IMR-90 (cell line): ENCODE results near the gene SRPK3. TPM values are rescaled to one million over a fixed set of nuclear protein-coding genes. Genes with fewer than 3 reads are reported as not detected.

ENCODE experiments used
- ATAC-seq: fragments of 200-7000 bp; cut with Tn5 transposase; 2 replicates; pipeline ENCODE4 v1.9.1; 2020; ENCODE audit warnings: low read depth, mild to moderate bottlenecking, moderate library complexity
- BruUV-seq: library from RNA; stranded (reverse); fragments of 400-500 nt; replicated peaks from 2 replicates; lab custom pipeline; 2021; lab: Mats Ljungman, UMichigan
- CTCF ChIA-PET: fragments of 300-600 bp; formaldehyde crosslinking; extraction: SDS; loops from one replicate; lab custom pipeline; 2021; ENCODE audit warnings: antibody characterized with exemption; lab: Yijun Ruan, JAX
- POLR2A ChIA-PET: fragments of 300-600 bp; sonication (Branson Sonifier 250); formaldehyde crosslinking; loops from one replicate; lab custom pipeline; 2022; ENCODE audit warnings: antibody characterized with exemption; ENCODE audit not compliant: unreplicated experiment; lab: Charles Lee
- DNase-seq: peaks from one replicate; pipeline ENCODE4 v3.0.0; 2013
- H2AFZ ChIP-seq: replicated peaks from 2 replicates; pipeline ENCODE3; 2013; ENCODE audit warnings: low read length, mild to moderate bottlenecking; ENCODE audit not compliant: poor library complexity
- H2AK5ac ChIP-seq: 2 replicates; pipeline ENCODE4 v1.6.1; 2013; ENCODE audit warnings: low read depth, low read length, inconsistent platforms
- H2AK9ac ChIP-seq: replicated peaks from 2 replicates; pipeline ENCODE3; 2013; ENCODE audit warnings: mild to moderate bottlenecking, low read depth, low read length, moderate library complexity; ENCODE audit not compliant: poor library complexity
- H2BK120ac ChIP-seq: 2 replicates; pipeline ENCODE4 v1.6.1; 2013; ENCODE audit warnings: low read depth, low read length, inconsistent platforms
- H2BK15ac ChIP-seq: 3 replicates; pipeline ENCODE4 v1.6.1; 2013; ENCODE audit warnings: low read depth, low read length, inconsistent platforms
- H2BK20ac ChIP-seq: 2 replicates; pipeline ENCODE4 v1.6.1; 2013; ENCODE audit warnings: low read depth, mild to moderate bottlenecking, inconsistent platforms, low read length, moderate library complexity
- H2BK5ac ChIP-seq: 2 replicates; pipeline ENCODE4 v1.6.1; 2013; ENCODE audit warnings: mild to moderate bottlenecking, low read depth, low read length, inconsistent platforms; ENCODE audit not compliant: poor library complexity, severe bottlenecking
- H3K14ac ChIP-seq: replicated peaks from 2 replicates; pipeline ENCODE4 v1.6.1; 2013; ENCODE audit warnings: low read depth, low read length, inconsistent platforms
- H3K18ac ChIP-seq: 2 replicates; pipeline ENCODE4 v1.6.1; 2013; ENCODE audit warnings: low read depth, low read length, control low read depth
- H3K23ac ChIP-seq: 2 replicates; pipeline ENCODE4 v1.6.1; 2013; ENCODE audit warnings: low read depth, low read length, inconsistent platforms
- H3K27ac ChIP-seq: 2 replicates; pipeline ENCODE4 v1.5.1; 2013; ENCODE audit warnings: mild to moderate bottlenecking, control low read depth, low read length; ENCODE audit not compliant: insufficient read depth
- H3K27me3 ChIP-seq: 2 replicates; pipeline ENCODE4 v1.6.1; 2013; ENCODE audit warnings: low read length; ENCODE audit not compliant: control insufficient read depth, insufficient read depth
- H3K36me3 ChIP-seq: 2 replicates; pipeline ENCODE4 v1.6.1; 2013; ENCODE audit warnings: low read length, mixed read lengths; ENCODE audit not compliant: control insufficient read depth, insufficient read depth
- H3K4ac ChIP-seq: 2 replicates; pipeline ENCODE4 v1.6.1; 2013; ENCODE audit warnings: low read depth, low read length, inconsistent platforms
- H3K4me1 ChIP-seq: 2 replicates; pipeline ENCODE4 v1.6.1; 2013; ENCODE audit warnings: low read length, mixed read lengths; ENCODE audit not compliant: control insufficient read depth, insufficient read depth
- H3K4me2 ChIP-seq: 2 replicates; pipeline ENCODE4 v1.6.1; 2013; ENCODE audit warnings: low read depth, mild to moderate bottlenecking, control low read depth, low read length, moderate library complexity
- H3K4me3 ChIP-seq: 2 replicates; pipeline ENCODE4 v1.5.1; 2013; ENCODE audit warnings: low read depth, mild to moderate bottlenecking, control low read depth, low read length, moderate library complexity; ENCODE audit not compliant: insufficient read depth
- H3K56ac ChIP-seq: 2 replicates; pipeline ENCODE4 v1.6.1; 2013; ENCODE audit warnings: low read length, inconsistent platforms; ENCODE audit not compliant: insufficient read depth; ENCODE audit errors: extremely low read depth
- H3K79me1 ChIP-seq, 2 experiments: 2 replicates each; pipeline ENCODE4 v1.6.1; 2013; ENCODE audit warnings: low read length in 2 of 2, inconsistent platforms in 1 of 2, low read depth in 1 of 2
- H3K9ac ChIP-seq: 2 replicates; pipeline ENCODE4 v1.6.1; 2013; ENCODE audit warnings: low read depth, low read length, control low read depth
- H3K9me1 ChIP-seq: 2 replicates; pipeline ENCODE4 v1.6.1; 2013; ENCODE audit warnings: low read length, inconsistent platforms; ENCODE audit not compliant: insufficient read depth
- H3K9me3 ChIP-seq: 2 replicates; pipeline ENCODE4 v1.6.1; 2013; ENCODE audit warnings: low read length; ENCODE audit not compliant: control insufficient read depth, insufficient read depth
- H4K20me1 ChIP-seq: 2 replicates; pipeline ENCODE4 v1.6.1; 2013; ENCODE audit warnings: low read length, inconsistent platforms; ENCODE audit not compliant: insufficient read depth
- H4K5ac ChIP-seq: 2 replicates; pipeline ENCODE4 v1.6.1; 2013; ENCODE audit warnings: mild to moderate bottlenecking, low read depth, low read length, control low read depth
- H4K8ac ChIP-seq, 2 experiments: 2 replicates each; pipeline ENCODE4 v1.6.1; 2013; ENCODE audit warnings: low read depth in 2 of 2, low read length in 2 of 2, control low read depth in 1 of 2, inconsistent platforms in 1 of 2
- H4K91ac ChIP-seq: 2 replicates; pipeline ENCODE4 v1.6.1; 2013; ENCODE audit warnings: low read depth, low read length, inconsistent platforms; ENCODE audit not compliant: insufficient read depth
- CEBPB ChIP-seq: IDR thresholded peaks from 2 replicates; pipeline ENCODE4 v1.6.1; 2012; ENCODE audit warnings: low read depth, low read length, improper control_type of control experiment
- FOS ChIP-seq: fragments of 150-350 bp; IDR thresholded peaks from 2 replicates; pipeline ENCODE4 v1.6.1; 2016; ENCODE audit warnings: low read depth, low read length
- MXI1 ChIP-seq: IDR thresholded peaks from 2 replicates; pipeline ENCODE4 v1.6.1; 2012; ENCODE audit warnings: low read depth, mild to moderate bottlenecking, low read length, moderate library complexity, borderline replicate concordance
- NFE2L2 ChIP-seq: fragments of 150-350 bp; IDR thresholded peaks from 2 replicates; pipeline ENCODE4 v1.6.1; 2016; ENCODE audit warnings: low read depth, mild to moderate bottlenecking, low read length
- RCOR1 ChIP-seq: IDR thresholded peaks from 2 replicates; pipeline ENCODE4 v1.6.1; 2012; ENCODE audit warnings: mild to moderate bottlenecking, low read length, improper control_type of control experiment; ENCODE audit not compliant: insufficient replicate concordance
- RFX5 ChIP-seq: IDR thresholded peaks from 2 replicates; pipeline ENCODE4 v1.8.0; 2012; ENCODE audit warnings: low read depth, mild to moderate bottlenecking, low read length, moderate library complexity
- SMC3 ChIP-seq: fragments of 150-350 bp; IDR thresholded peaks from 2 replicates; pipeline ENCODE4 v1.6.1; 2016; ENCODE audit warnings: low read depth, mild to moderate bottlenecking, antibody characterized with exemption, low read length, moderate library complexity
- WGBS, 2 experiments: methylation state at CpG; one replicate each; pipeline versions ENCODE4 v1.1.5 to v1.1.7; 2013; ENCODE audit warnings: missing lambda C conversion rate in 2 of 2; ENCODE audit not compliant: insufficient read length in 1 of 2; ENCODE audit errors: extremely low coverage in 2 of 2; 5-methylcytosine and 5-hydroxymethylcytosine counted together
- dilution Hi-C: fragments of 300-500 bp; cut with HindIII; formaldehyde crosslinking; loops from one replicate; pipeline ENCODE4 v1.14.3; 2018; ENCODE audit warnings: low sequenced_read_pairs; ENCODE audit not compliant: unreplicated experiment
- in situ Hi-C: fragments of 300-500 bp; cut with MboI; formaldehyde crosslinking; loops from 3 replicates; pipeline ENCODE4 v1.14.3; 2019; ENCODE audit warnings: low sequenced_read_pairs, inconsistent platforms, mixed read lengths
- intact Hi-C: fragments of 100-400 bp; cut with micrococcal nuclease; formaldehyde crosslinking; loops from 2 replicates; pipeline ENCODE4 v1.10.0; 2022
- polyA plus RNA-seq, 3 experiments: library from polyadenylated mRNA; depleted of rRNA; stranded (reverse); fragments of >200 nt; gene quantifications; 2 replicates each; pipeline ENCODE4 v1.2.3, GENCODE V29; 2012; ENCODE audit warnings: low replicate concordance in 1 of 3
- total RNA-seq: library from RNA; depleted of rRNA; stranded (reverse); fragments of >200 nt; gene quantifications from 2 replicates; pipeline ENCODE4 v1.2.3, GENCODE V29; 2012

SRPK3 gene
- total and polyA plus RNA-seq, 2 of the 4 experiments (the other 2 are of a cell fraction), result 0.36 to 0.70 TPM

DNA sequence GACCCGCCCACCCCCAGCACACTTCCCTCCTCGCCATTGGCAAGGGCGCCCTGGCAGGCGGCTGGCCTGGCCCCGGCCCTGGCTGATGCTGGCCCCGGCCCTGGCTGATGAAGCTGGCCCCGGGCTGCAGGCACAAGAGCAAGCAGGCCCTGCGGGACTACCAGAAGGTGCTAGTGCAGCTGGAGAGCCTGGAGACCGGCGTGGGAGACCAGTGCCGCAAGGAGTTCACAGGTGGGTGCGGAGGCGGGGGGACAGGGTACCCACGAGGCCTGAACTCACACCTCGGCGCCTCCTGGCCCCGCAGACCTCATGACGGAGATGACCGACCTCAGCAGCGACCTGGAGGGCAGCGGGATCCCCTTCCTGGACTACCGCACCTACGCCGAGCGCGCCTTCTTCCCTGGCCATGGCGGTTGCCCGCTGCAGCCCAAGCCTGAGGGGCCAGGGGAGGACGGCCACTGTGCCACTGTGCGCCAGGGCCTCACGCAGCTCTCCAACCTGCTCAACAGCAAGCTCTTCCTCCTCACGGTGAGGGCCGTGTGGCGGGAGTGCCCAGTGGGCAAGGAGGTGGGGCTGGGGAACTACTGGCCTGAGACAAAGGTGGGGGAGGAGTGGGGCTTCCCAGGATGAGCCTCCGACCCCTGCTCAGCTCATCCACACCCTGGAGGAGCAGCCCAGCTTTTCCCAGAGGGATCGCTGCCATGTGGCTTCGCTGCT, 6.1 kb upstream of the SRPK3 start:
- H3K36me3 ChIP-seq, result peaks cover 4% of the 10 kb centered on the region; the same call in 1 of the 2 replicates
- DNase-seq (no peak), ATAC-seq (no peak)
- no peak overlapping the region for H4K8ac ChIP-seq
- H2AK9ac ChIP-seq, result no peak overlapping the region
- H3K23ac ChIP-seq, result no peak overlapping the region
- no peak overlapping the region for H2BK120ac ChIP-seq
- H2BK5ac ChIP-seq, result no peak overlapping the region
- 90% methylated on average over 20 of the region's 37 CpGs; no CpG with 5 or more reads in 1 of the 2 experiments for WGBS, 2 experiments
- no peak overlapping the region for H3K9ac ChIP-seq
- no peak overlapping the region for H4K91ac ChIP-seq
- TF ChIP-seq FOS (no peak), NFE2L2 (no peak), CEBPB (no peak), MXI1 (no peak), SMC3 (no peak), RCOR1 (no peak), RFX5 (no peak)
- H2BK20ac ChIP-seq, result no peak overlapping the region
- no peak overlapping the region for H4K5ac ChIP-seq
- H3K4me2 ChIP-seq, result no peak overlapping the region
- no peak overlapping the region for H3K4me3 ChIP-seq
- H3K9me1 ChIP-seq, result no peaks in the 10 kb centered on the region
- dilution Hi-C loops, result no loop called here
- no peaks in the 10 kb centered on the region for H3K79me1 ChIP-seq
- H2AFZ ChIP-seq, result no peak overlapping the region
- no peak overlapping the region for H2BK15ac ChIP-seq
- no peak overlapping the region for H3K14ac ChIP-seq
- H3K4me1 ChIP-seq, result no peaks in the 10 kb centered on the region
- H4K20me1 ChIP-seq, result no peaks in the 10 kb centered on the region
- BruUV-seq, result no TSS peak
- H3K9me3 ChIP-seq, result no peaks in the 10 kb centered on the region; the same call in 1 of the 2 replicates
- intact Hi-C loops, result no loop called here
- no peak overlapping the region for H3K56ac ChIP-seq
- no peak overlapping the region for H3K4ac ChIP-seq
- no peaks in the 10 kb centered on the region for H3K27me3 ChIP-seq
- H3K27ac ChIP-seq, result no peak overlapping the region
- in situ Hi-C loops, result no loop called here
- H2AK5ac ChIP-seq, result no peak overlapping the region
- H3K18ac ChIP-seq, result no peak overlapping the region
- ChIA-PET CTCF (no interaction called here), POLR2A (no interaction called here)
